Measurements from ENCODE around the gene ARPC1A. TPM values are rescaled to one million over a fixed set of nuclear protein-coding genes. Genes with fewer than 3 reads are reported as not detected.
"Not testable (repeated sequence)": the region's sequence is repeated elsewhere in the genome, so short reads cannot be mapped to it uniquely, and the experiment has no call there.

ARPC1A gene
- total RNA-seq, 3 donors from 2014 or later (not counting 1 experiment from before 2014, with no cell fraction given), result 38.1 to 48.1 (median 47.9) TPM

DNA sequence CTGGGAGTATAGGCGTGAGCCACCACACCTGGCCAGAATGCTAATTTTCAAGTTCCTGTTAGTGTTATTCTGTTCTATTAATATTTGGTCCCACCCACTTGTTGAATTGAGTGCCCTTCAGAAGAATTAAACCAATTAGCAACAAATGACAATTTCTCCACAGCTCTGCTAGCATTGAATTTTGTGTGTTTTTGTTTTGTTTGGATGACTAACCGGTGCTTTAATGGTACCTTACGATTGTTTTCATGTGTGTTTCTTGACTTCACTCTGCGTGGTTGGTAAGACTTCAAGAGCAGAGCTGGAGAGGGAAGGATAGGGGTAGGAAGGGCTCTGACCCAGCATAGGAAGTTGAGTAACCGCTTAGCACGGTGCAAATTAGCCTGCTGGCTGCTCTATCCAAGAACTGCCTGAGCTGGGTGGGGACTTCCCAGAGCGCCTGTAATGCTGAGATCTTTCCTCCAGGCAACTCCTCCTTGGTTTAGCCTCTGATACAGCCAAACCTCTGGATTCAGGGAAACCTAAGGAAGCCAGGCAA, 53.4 kb downstream of the ARPC1A start:
- intact Hi-C loops (cut with micrococcal nuclease), result loop anchor here (10.0 kb wide), 1 partner anchor 126 kb away; the partner anchor contains the start of genes ZKSCAN5 and ZNF394
- peak overlapping the region; percentile 100 for H3K27ac ChIP-seq (ENCODE audit: low read length)
- no peaks in the 10 kb centered on the region for H3K27me3 ChIP-seq (ENCODE audit: control insufficient read depth, insufficient read depth, low read length)
- H3K4me3 Mint-ChIP-seq, result peak overlapping the region; percentile 87
- ATAC-seq, result peak in 2 of 3 donors; percentile 25 to 42
- 17% methylated on average over 7 of the region's 7 CpGs for WGBS (ENCODE audit: insufficient coverage)
- H3K4me3 ChIP-seq (ENCODE audit: low read length), result no peak overlapping the region
- H3K4me1 Mint-ChIP-seq, result peaks cover 43 to 52% of the 10 kb centered on the region in 2 donors
- H3K9me3 ChIP-seq (ENCODE audit: control insufficient read depth, insufficient read depth, low read length), result no peaks in the 10 kb centered on the region
- H3K36me3 ChIP-seq (ENCODE audit: control insufficient read depth, insufficient read depth, low read length), result peaks cover 16% of the 10 kb centered on the region
- no peaks in the 10 kb centered on the region for H3K9me3 Mint-ChIP-seq
- peak; percentile 47 to 84 for DNase-seq
- peaks cover 82% of the 10 kb centered on the region for H3K4me1 ChIP-seq (ENCODE audit: control insufficient read depth, insufficient read depth, low read length)
- no peaks in the 10 kb centered on the region for H3K36me3 Mint-ChIP-seq
- TF ChIP-seq, protein P1, sequence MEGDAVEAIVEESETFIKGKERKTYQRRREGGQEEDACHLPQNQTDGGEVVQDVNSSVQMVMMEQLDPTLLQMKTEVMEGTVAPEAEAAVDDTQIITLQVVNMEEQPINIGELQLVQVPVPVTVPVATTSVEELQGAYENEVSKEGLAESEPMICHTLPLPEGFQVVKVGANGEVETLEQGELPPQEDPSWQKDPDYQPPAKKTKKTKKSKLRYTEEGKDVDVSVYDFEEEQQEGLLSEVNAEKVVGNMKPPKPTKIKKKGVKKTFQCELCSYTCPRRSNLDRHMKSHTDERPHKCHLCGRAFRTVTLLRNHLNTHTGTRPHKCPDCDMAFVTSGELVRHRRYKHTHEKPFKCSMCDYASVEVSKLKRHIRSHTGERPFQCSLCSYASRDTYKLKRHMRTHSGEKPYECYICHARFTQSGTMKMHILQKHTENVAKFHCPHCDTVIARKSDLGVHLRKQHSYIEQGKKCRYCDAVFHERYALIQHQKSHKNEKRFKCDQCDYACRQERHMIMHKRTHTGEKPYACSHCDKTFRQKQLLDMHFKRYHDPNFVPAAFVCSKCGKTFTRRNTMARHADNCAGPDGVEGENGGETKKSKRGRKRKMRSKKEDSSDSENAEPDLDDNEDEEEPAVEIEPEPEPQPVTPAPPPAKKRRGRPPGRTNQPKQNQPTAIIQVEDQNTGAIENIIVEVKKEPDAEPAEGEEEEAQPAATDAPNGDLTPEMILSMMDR (IDR thresholded peaks at IDR 0.05), result no peak
- H3K27ac Mint-ChIP-seq, result peak overlapping the region; percentile 97
- no peaks in the 10 kb centered on the region for H3K27me3 Mint-ChIP-seq (ENCODE audit: low read depth in 2 of 2)

DNA sequence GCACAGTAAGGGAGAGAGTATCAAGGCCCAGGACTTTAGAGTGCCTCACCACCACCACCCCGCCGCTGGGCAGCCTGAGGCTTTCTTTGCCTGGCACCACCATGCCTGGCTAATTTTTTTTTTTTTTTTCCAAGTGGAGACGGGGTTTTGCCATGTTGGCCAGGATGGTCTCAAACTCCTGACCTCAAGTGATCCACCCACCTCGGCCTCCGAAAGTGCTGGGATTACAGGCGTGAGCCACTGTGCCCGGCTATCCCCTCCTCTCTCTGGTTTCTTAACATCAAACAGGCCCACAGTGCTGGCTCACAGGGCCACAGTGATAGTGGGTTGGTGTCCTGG, 54.0 kb downstream of the ARPC1A start:
- 29% methylated on average over 6 of the region's 7 CpGs for WGBS (ENCODE audit: insufficient coverage)
- not testable (repeated sequence) for H3K9me3 ChIP-seq (ENCODE audit: control insufficient read depth, insufficient read depth, low read length); H3K27me3 Mint-ChIP-seq (ENCODE audit: low read depth in 2 of 2); H3K27me3 ChIP-seq (ENCODE audit: control insufficient read depth, insufficient read depth, low read length); DNase-seq; H3K36me3 Mint-ChIP-seq; H3K9me3 Mint-ChIP-seq
- intact Hi-C loops (cut with micrococcal nuclease), result loop anchor here (10.0 kb wide), 1 partner anchor 125 kb away; the partner anchor contains the start of genes ZKSCAN5 and ZNF394
- ATAC-seq, result peak in 1 of 3 donors; percentile 14
- peaks cover 87% of the 10 kb centered on the region for H3K4me1 ChIP-seq (ENCODE audit: control insufficient read depth, insufficient read depth, low read length)
- peak overlapping the region; percentile 100 for H3K27ac ChIP-seq (ENCODE audit: low read length)
- H3K36me3 ChIP-seq (ENCODE audit: control insufficient read depth, insufficient read depth, low read length), result peaks cover 16% of the 10 kb centered on the region
- H3K27ac Mint-ChIP-seq, result peak overlapping the region; percentile 97
- H3K4me3 ChIP-seq (ENCODE audit: low read length), result peak overlapping the region; percentile 24
- H3K4me3 Mint-ChIP-seq, result peak overlapping the region; percentile 87
- peaks cover 44 to 58% of the 10 kb centered on the region in 2 donors for H3K4me1 Mint-ChIP-seq

DNA sequence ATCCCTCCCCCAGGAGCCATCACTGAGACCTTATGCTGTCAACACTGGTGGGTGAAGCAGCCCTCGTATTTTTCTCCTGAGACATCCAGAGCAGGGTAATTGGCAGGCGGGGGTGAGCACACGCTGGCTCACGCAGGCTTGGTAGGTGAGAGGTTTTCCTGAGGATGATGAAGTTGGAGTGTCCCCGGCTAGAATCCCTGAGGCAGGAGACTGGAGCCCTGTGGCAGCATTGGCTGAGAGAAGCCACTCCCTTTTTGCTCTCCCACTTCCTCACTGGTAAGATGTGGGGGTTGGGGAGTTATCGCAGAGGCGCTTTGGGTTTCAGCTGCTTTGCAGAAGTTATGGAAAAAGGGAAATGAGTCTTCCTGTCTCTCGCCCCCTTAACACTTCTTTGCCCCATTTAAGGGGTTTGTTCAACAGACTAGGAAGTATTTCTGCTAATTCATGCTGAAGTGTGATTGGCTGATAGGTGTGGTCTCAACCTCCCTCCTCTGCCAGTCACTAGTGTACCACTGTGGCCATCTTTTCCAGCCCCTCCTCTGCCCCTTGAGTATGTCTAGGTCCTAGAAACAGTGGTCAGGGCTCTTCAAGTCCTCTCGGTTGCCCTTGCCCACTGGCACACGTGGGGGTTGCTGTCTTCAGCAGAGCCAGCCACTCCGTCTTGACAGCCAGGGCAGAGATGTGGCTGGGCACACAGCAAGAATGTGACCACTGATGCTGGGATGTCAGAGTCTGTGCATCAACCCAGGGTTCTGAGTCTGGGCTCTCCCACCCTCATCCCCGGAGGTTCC, 54.5 kb downstream of the ARPC1A start:
- Histone ChIP-seq H3K27me3 (ENCODE audit: control insufficient read depth, insufficient read depth, low read length) (no peaks in the 10 kb centered on the region), H3K36me3 (ENCODE audit: control insufficient read depth, insufficient read depth, low read length) (peaks cover 17% of the 10 kb centered on the region), H3K27ac (ENCODE audit: low read length) (peak overlapping the region; percentile 100), H3K4me3 (ENCODE audit: low read length) (peak overlapping the region; percentile 24), H3K9me3 (ENCODE audit: control insufficient read depth, insufficient read depth, low read length) (no peaks in the 10 kb centered on the region), H3K4me1 (ENCODE audit: control insufficient read depth, insufficient read depth, low read length) (peaks cover 92% of the 10 kb centered on the region)
- WGBS (ENCODE audit: insufficient coverage), result 5% methylated on average over 8 of the region's 12 CpGs
- ATAC-seq (peak; percentile 11 to 33 (median 33)), DNase-seq (peak; percentile 36 to 69)
- intact Hi-C loops (cut with micrococcal nuclease), result no loop called here
- no peaks in the 10 kb centered on the region for H3K9me3 Mint-ChIP-seq
- peaks cover 44 to 61% of the 10 kb centered on the region in 2 donors for H3K4me1 Mint-ChIP-seq
- peak overlapping the region; percentile 97 for H3K27ac Mint-ChIP-seq
- no peaks in the 10 kb centered on the region for H3K36me3 Mint-ChIP-seq
- no peaks in the 10 kb centered on the region for H3K27me3 Mint-ChIP-seq (ENCODE audit: low read depth in 2 of 2)
- TF ChIP-seq, protein P1 (IDR thresholded peaks at IDR 0.05), result no peak
- H3K4me3 Mint-ChIP-seq, result peak overlapping the region; percentile 87
